ENCODE results near the gene GRB7. TPM values are rescaled to one million over a fixed set of nuclear protein-coding genes. Genes with fewer than 3 reads are reported as not detected.
"Not testable (repeated sequence)": the region's sequence is repeated elsewhere in the genome, so short reads cannot be mapped to it uniquely, and the experiment has no call there.

GRB7 gene
- total and polyA plus RNA-seq, 12 donors = 0.06 to 1.2 (median 0.25) TPM; not detected in 5

GRCh38 chr17:39757931-39758873, 20.5 kb downstream of the GRB7 start:
- Histone ChIP-seq H3K4me1 (replicated peaks in 1 of 2) (peaks cover 5 to 13% of the 10 kb centered on the region in 2 donors), H3K27me3 (peaks cover 9% of the 10 kb centered on the region), H3K4me3 (no peak overlapping the region), H3K36me3 (replicated peaks in 1 of 2) (no peaks in the 10 kb centered on the region), H3K27ac (no peak overlapping the region), H3K9me3 (replicated peaks in 1 of 3) (no peaks in the 10 kb centered on the region)
- WGBS, 4 donors = 51 to 65% (median 60%) methylated on average over 10 to 12 of the region's 12 CpGs
- DNase-seq = no peak
- TF ChIP-seq CTCF (IDR thresholded peaks at IDR 0.05) = no peak
- TF ChIP-seq POLR2A (IDR thresholded peaks at IDR 0.05) = no peak
- intact Hi-C loops (cut with DNase I) = loop anchor here in 1 of 2 donors (2.0 to 10.0 kb wide), 2 partner anchors 137 to 213 kb away; no protein-coding TSS in a partner anchor

- Histone ChIP-seq H3K4me1 (replicated peaks in 1 of 2) (peaks cover 5% of the 10 kb centered on the region in 2 donors), H3K4me3 (no peak overlapping the region), H3K36me3 (replicated peaks in 1 of 2) (no peaks in the 10 kb centered on the region), H3K9me3 (replicated peaks in 1 of 3) (no peaks in the 10 kb centered on the region), H3K27ac (no peak overlapping the region), H3K27me3 (peaks cover 9% of the 10 kb centered on the region)
- DNase-seq = no peak
- 73 to 81% (median 79%) methylated on average over 5 of the region's 5 CpGs for whole genome bisulfite sequencing, 4 donors
- intact Hi-C loops (cut with DNase I) = loop anchor here in 1 of 2 donors (10.0 kb wide), 1 partner anchor 214 kb away; no protein-coding TSS in a partner anchor
- no peak for TF ChIP-seq POLR2A (IDR thresholded peaks at IDR 0.05)
- TF ChIP-seq CTCF (IDR thresholded peaks at IDR 0.05) = no peak
Observed at GRCh38 chr17:39759204-39759603, 21.5 kb downstream of the GRB7 start.

- peaks cover 13% of the 10 kb centered on the region for H3K27me3 ChIP-seq
- WGBS, 4 donors = 78 to 92% (median 85%) methylated on average over 3 to 10 of the region's 10 CpGs
- no peaks in the 10 kb centered on the region for H3K9me3 ChIP-seq (replicated peaks in 1 of 3)
- intact Hi-C loops (cut with DNase I) = no loop called here
- DNase-seq = no peak
- no peaks in the 10 kb centered on the region for H3K4me1 ChIP-seq (replicated peaks in 1 of 2)
- no peaks in the 10 kb centered on the region for H3K36me3 ChIP-seq (replicated peaks in 1 of 2)
- no peak for TF ChIP-seq POLR2A (IDR thresholded peaks at IDR 0.05)
- TF ChIP-seq CTCF (IDR thresholded peaks at IDR 0.05) = no peak
- H3K4me3 ChIP-seq = no peak overlapping the region
- no peak overlapping the region for H3K27ac ChIP-seq
Observed at GRCh38 chr17:39761861-39762496, 24.2 kb downstream of the GRB7 start.

GRCh38 chr17:39763051-39763820, 25.5 kb downstream of the GRB7 start:
- Histone ChIP-seq H3K4me1 (replicated peaks in 1 of 2) (no peaks in the 10 kb centered on the region), H3K4me3 (no peak overlapping the region), H3K27ac (no peak overlapping the region), H3K9me3 (replicated peaks in 1 of 3) (no peaks in the 10 kb centered on the region), H3K27me3 (peaks cover 13% of the 10 kb centered on the region), H3K36me3 (replicated peaks in 1 of 2) (no peaks in the 10 kb centered on the region)
- TF ChIP-seq POLR2A (IDR thresholded peaks at IDR 0.05) (no peak), CTCF (IDR thresholded peaks at IDR 0.05) (no peak)
- intact Hi-C loops (cut with DNase I) = no loop called here
- DNase-seq = no peak
- 64 to 73% (median 70%) methylated on average over 5 of the region's 5 CpGs for WGBS, 4 donors

GRCh38 chr17:39764171-39764570, 26.4 kb downstream of the GRB7 start:
- intact Hi-C loops (cut with DNase I) = not testable (repeated sequence)

More at GRCh38 chr17:39764171-39764570, 26.4 kb downstream of the GRB7 start:
- H3K36me3 ChIP-seq (replicated peaks in 1 of 2); DNase-seq; H3K9me3 ChIP-seq (replicated peaks in 1 of 3); H3K4me3 ChIP-seq; H3K4me1 ChIP-seq (replicated peaks in 1 of 2); H3K27ac ChIP-seq: not testable (repeated sequence)
- WGBS, 4 donors = 62 to 77% (median 69%) methylated on average over 3 of the region's 3 CpGs
- peaks cover 13% of the 10 kb centered on the region for H3K27me3 ChIP-seq
